Activated CD8-positive, alpha-beta memory T cell treated with anti-CD3 and anti-CD28 coated beads for 4 hours (primary cell): ENCODE data around the gene PPP2R5C.

Source experiments
- DNase-seq, 2 donors: peaks; one replicate each; pipeline ENCODE4 v3.0.0-alpha.2; 2020; ENCODE audit warnings: low read depth in 2 of 2

PPP2R5C gene

DNA sequence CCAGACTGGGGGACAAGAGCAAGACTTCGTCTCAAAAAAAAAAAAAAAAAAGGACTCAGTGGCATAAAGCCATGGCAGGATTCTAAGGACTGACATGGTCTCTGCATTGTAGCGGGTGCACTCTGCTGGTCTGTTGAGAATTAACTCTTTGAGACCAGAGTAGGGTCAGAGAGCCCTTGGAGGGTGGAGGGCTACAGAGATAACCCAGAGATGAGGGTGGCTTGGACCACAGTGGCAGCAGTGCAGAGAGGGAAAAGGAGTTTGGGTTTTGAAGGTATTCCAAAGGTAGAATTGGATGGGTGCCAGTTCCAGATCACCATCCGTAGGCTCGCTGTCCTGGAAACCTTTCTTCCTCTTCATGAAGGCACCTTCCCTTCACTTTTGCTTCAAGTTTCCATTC is 188.6 kb downstream of the PPP2R5C start:
- DNase-seq, result no peak

DNA sequence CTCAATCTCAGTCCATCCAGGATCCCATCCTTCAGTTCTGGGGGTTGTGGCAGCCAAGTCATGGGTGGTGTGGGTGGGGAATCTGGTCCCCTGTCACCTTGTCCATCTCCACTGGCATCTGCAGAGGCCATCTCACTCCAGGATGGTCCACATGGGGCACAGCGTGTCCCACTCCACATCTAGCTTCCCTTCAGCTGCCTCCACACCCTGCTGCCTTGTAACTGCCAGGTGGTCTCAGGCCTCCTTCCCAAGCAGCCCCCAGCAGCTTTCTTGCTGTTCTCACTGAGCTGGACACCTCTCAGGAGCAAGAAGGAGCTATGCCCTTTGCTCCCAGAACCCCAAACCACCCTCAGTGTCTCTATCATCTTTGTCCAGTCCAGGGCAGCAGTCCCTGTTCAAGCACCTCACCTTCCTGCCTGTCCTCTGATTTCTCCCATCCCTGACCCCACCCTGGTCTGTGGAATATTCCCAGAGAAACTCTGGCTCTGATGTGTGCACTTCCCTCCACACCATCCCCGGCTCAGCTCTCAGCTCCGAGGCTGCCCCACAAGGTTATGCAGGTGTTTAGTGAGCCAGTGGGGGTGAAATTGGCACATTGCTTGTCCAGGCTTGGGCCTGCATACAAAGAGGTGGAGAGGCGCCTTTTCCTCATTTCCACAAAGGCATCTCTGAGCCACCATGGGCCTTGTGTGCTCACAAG is 189.2 kb downstream of the PPP2R5C start:
- DNase-seq, result no peak

GRCh38 chr14:101953151-101953550 is 191.6 kb downstream of the PPP2R5C start:
- DNase-seq, result no peak

DNA sequence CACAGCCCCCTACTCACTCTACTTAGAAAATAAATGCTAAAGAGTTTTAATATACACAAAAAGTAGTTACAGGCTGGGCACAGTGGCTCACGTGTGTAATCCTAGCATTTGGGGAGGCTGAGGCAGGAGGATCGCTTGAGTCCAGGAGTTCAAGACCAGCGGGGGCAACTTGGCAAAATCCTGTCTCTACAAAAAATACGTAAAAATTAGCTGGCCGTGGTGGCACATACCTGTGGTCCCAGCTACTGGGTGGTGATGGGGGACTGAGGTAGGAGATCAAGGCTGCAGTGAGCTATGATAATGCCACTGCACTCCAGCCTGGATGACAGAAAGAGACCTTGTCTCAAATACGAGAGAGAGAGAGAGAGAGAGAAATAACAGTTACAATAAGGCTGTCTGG is 193.0 kb downstream of the PPP2R5C start:
- DNase-seq, result no peak

DNA sequence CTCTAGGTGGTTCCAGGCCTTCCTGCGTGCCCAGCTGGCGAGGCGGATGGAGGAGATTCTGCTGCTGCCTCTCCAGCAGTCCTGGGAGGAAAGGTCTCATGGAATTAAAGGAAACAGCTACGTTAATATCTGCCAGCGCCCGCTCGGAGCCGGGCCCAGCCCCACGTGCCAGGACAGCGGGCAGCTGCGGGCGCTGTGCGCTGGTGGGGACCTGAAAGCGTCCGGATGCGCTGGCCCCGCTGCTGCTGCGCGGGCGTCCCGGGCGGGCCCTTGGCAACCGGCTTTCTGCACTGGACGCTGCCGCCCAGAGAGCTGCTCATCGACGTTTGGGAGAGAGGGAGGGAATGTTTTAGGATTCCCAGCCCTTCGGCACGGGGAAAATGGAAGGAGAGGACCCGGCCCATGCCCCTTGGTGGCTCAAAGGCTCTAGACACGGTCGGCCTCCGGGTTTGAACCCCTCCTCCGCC is 194.2 kb downstream of the PPP2R5C start:
- DNase-seq, result no peak

- DNase-seq, result no peak
Measured at GRCh38 chr14:101956179-101956885, 194.8 kb downstream of the PPP2R5C start.

DNA sequence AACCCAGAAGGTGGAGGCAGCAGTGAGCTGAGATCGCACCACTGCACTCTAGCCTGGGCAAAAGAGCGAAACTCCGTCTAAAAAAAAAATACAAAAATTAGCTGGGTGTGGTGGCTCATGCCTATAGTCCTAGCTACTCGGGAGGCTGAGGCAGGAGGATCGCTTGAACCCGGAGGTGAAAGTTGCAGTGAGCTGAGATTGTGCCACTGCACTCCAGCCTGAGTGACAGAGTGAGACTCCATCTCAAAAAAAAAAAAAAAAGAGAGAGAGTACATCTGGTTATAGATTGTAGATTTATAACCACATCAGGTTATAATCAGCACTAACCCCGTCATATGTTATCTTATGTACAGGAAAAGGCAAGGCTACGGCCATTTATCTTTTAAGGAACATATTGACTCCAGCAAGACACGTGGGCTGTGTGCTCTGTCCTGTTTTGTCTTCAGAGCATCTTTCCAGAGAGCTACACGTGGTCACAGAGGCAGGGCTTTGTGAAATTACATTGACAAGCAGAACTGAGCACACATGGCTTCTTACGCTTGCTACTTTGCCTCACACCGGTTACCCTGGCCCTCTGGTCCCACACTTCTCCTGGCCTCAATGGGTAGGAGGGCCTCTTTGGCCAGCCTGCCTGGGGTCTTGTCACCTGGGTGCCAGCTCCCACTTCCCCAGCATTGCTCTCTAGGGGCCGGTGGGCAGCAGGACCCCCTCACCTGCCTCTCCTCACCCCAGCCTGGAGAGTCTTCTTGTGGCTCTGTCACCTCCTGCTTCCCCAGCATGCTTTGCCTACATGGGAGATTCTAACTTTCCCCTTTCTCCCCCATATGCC is 196.1 kb downstream of the PPP2R5C start:
- DNase-seq, result no peak

GRCh38 chr14:101958418-101959180 is 197.1 kb downstream of the PPP2R5C start:
- DNase-seq, result no peak

GRCh38 chr14:101959277-101959676 is 197.8 kb downstream of the PPP2R5C start:
- DNase-seq, result no peak

GRCh38 chr14:101960225-101960624 is 198.7 kb downstream of the PPP2R5C start:
- DNase-seq, result no peak

DNA sequence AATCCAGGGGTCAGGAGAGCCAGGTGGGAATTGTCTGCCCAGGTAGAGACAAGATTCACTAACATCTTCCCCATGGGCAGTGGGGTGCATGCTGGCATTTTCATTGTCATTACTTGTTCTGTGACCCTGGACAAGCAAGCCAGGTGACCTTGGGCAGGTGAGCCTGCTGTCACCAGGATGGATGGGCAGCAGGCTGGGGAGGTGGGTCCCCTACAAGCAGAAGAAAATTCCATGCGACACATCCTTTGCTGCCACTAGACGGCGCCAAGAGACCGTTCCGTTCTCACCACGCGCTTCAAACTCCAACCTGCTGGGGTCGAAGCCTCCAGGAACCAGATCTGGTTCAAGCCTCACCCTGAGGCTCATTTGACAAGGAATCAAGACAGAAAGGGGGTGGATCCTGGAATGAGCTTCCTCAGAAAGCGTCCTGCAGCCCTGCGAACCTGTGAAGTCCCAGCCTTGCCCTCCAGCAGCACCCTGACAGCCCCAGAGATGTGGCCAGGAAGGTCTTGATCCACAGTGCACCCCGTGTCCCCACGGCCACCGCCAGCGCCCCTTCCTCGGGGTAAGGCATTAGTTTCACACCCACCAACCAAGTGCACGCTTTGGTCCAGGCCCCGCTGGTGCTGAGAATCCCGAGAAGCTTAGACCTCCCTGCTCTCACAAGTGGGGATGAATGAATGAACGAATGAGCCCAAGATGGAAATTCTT is 199.7 kb downstream of the PPP2R5C start:
- peak; percentile 44 to 50 for DNase-seq

DNA sequence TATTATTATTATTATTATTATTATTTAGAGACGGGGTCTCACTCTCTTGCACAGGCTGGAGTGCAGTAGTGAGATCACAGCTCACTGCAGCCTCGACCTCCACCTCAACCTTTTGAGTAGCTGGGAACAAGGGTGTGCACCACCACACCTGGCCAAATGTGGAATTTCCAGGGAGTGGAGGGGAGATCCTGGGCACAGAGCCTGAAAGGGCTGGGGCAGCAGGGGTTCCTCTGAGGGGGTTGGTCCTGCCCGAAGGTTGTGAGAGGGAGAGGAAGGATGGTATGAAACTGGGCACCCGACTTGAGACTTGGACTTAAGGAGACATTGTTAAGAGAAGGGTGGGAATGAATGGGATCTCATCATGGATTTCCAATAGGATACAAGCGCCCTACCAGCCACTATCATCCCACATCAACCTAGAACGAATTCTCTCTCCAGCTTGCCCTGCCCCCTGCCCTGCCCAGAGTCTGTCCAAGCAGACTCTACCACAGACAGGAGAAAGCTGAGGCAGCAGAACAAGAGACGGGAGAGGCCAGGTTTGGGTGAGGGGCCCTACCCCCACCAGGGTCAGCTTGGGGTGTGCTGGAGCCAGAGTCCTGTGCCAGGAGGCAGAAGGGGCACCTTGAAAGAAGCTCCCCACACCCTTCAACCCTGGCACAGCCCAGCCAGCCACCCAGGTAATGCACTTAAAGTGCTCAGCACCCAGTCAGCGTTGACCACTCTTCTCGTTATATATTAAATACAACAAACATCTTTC is 200.4 kb downstream of the PPP2R5C start:
- no peak for DNase-seq

DNA sequence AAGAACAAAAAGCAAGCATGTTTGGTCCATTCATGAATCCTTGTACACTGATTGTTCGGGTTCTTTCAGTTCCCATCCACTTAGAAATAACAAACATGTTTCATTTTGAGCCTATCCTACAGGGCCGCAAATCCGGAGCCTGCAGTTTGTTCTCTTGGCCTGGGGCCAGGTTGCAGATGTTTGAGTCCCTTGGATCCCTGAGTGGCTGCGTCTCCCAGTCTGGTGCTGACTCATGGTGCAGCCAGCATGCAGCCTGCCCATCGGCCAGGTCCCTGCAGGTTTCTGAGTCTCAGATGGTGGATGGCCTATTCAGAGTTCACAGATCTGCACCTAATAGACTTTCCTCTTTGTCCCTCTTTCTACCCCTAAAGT is 201.0 kb downstream of the PPP2R5C start:
- DNase-seq, result no peak

- DNase-seq, result no peak
Measured at GRCh38 chr14:101963052-101963451, 201.5 kb downstream of the PPP2R5C start.

DNA sequence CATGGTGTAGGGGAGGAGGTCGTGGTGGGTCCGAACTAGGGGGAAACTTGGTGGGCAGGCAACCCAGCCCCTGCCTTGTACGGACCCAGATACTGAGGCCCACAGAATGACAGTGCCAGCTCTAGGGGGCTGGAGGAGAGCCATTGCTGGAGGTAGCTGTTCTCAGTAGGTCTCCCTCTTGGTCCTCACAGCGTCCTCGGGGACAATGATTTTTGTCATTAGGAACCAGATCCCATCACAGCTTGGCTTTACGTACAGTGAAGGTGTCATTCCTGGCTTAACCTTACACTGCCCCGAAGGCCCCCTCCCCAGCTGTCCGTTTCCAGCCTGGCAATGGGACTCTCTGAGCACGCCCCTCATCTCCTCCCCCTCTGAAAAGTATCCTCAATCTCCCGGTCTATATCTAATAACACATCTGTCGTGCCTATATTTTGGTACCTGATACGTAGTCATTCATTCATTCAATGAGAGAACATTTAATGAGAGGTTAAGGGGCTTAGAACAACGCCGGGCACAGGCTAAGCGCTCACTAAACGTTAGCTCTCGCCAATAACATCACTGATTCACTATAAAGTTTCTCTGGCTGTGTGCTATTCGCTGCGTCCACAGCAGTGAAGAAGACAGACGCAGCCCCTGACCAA is 202.3 kb downstream of the PPP2R5C start:
- no peak for DNase-seq

DNA sequence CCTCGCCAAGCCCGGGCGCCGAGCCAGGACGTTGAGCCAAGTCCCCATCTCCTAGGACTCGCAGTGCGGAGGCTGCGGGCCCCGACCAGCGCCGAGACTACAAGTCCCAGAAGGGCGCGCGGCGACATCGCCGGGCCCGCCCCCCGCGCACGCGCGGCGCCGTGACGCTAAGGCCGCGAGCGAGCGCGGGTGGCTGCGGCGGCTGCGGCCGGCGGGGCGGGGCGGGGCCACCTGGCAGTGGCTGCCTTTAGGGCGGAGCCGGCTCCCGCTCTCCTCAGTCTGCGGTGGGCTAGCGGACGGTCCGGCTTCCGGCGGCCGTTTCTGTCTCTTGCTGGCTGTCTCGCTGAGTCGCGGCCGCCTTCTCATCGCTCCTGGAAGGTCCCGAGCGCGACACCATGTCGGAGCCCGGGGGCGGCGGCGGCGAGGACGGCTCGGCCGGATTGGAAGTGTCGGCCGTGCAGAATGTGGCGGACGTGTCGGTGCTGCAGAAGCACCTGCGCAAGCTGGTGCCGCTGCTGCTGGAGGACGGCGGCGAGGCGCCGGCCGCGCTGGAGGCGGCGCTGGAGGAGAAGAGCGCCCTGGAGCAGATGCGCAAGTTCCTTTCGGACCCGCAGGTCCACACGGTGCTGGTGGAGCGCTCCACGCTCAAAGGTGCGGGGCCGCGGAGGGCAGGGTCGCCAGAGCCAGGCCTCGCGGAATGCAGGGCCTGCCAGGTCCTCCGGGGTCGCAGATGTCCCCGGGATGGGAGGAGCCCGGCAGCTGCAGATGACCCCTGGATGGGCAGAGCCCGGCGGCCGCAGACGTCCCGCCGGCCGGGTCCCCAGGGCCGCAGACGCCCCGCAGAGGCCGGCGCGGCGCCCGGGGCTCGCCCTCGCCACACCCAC is 203.0 kb downstream of the PPP2R5C start, which contains the start of gene DYNC1H1:
TSS of gene DYNC1H1 (plus strand) at position 277 of the 884 bp plus-strand sequence. CDS start at position 396, 119 bp downstream.
- DNase-seq, result peak; percentile 69 to 75

DNA sequence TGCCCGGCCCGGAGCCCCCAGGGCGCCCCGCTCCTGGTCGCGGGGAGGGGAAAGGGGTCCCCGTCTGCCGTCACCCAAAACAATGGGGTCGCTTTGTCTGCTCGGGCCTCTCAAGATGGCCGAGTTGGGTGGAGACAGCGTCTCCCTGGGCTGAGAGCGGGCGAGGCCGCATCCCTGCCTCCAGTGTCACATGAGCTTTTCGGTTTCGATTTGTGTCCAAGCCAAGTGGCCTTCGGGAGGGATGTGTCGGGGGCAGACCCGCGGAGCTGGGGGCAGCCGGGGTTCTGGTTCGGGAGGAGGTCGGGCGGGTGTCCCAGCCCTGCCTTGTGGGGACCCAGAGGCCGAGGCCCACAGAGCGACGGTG is 203.7 kb downstream of the PPP2R5C start:
- peak; percentile 14 to 31 for DNase-seq

DNA sequence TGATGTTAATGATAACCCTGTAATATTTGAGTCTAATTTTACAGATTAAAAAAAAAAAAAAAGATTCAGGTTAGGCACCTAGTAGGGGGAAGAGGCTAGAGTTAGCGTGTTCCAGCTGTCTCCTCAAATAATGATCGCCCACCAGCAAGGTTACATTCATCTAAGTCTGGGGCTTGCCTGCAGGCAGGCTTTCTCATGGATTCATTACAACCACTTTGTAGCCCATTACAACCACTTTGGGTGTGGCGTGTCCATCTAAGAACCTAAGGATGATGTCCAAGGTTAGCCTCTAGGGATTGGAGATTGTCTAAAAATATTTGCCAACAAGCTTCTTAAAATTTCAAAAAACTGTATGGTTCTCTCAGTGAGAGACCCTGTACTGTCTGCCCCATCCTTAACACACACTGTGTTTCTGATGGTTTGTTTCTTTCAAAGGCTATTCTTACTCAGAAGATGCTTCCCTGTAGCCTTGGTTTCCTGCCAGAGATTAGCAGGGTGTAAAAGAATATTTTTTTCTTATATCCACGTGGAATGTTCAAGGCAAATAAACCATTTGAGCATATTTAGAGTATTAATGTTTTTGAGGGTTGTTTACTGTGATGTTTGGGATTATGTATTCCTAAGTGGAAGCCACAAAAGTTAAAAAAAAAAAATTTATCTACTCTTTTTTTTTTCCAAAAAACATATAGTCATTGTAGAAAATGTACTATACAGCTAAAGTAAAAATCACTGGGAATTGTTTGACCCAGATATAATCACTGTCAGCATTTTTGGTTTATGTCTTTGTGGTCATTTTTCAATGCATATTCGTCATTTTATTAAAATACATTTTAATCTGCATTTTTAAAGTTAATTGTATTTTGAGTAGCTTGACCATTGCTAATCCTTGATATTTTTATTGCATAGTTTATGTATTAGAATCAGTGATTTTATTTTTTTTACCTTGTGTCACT is 204.5 kb downstream of the PPP2R5C start:
- no peak for DNase-seq
